ENCODE measurements around the gene ALG14.

DNA sequence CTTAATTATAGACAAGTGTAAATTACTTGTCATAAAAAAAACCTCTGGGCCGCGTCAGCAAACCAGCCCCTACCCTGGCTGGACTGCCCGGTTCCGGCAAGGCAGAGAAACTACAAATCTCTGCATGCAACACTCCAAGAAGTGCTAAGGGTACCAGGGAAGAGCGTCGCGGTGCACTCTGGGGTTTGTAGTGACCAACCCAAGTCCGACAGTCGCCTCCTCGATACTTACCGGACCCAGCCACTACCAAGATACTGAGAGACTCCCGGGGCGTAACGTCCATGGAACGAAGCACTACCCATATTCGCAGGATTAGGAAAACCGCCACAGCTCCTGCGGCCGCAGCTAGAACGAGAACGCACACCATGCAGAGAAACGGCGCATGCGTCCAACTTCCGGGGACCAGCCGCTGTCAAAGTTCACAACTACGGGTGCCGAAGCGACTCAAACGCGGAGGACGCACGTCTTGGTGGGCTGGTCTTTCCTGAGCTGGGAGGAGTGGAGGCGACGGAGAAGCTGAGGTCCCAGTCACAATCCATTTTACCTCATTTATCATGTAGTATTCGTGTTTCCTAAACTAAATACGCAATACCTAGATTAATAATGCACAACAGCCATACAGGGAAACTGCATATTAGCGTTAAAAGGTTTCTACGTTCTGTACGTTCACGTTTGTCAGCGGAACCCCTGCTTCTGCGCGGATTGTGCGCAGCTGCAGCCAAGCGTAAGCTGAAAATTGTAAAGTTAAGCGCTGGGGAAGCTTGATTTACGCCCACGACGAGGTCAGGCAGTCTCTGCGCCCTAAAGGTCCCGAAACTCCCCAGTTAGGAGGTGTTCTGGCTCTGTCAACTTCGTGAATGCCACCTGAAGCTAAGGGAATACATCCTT is at the start of gene ALG14:
- TF ChIP-seq CTCF (IDR thresholded peaks at IDR 0.05 in 2 of 3, conservative IDR thresholded peaks at IDR 0.05 in 1 of 3; ENCODE audit: borderline replicate concordance in 1 of 3, insufficient read depth in 1 of 3, low read depth in 2 of 3, low read length in 2 of 3) (no peak), ZNF274 (IDR thresholded peaks at IDR 0.05; ENCODE audit: low read depth, low read length) (no peak), POLR2AphosphoS5 (IDR thresholded peaks at IDR 0.05; ENCODE audit: low read depth, low read length) (peak; percentile 89), MAX (IDR thresholded peaks at IDR 0.05) (peak; percentile 80), RAD21 (IDR thresholded peaks at IDR 0.05; ENCODE audit: low read depth) (no peak), REST (IDR thresholded peaks at IDR 0.05; ENCODE audit: low read depth) (no peak), EZH2phosphoT487 (IDR thresholded peaks at IDR 0.05; ENCODE audit: borderline replicate concordance) (no peak)
- TF ChIP-seq, protein P1, sequence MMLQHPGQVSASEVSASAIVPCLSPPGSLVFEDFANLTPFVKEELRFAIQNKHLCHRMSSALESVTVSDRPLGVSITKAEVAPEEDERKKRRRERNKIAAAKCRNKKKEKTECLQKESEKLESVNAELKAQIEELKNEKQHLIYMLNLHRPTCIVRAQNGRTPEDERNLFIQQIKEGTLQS (IDR thresholded peaks at IDR 0.05), result no peak

Measured in HCT116 (cell line).